A549 (cell line): Measurements from ENCODE around the gene LRIF1. TPM values are rescaled to one million over a fixed set of nuclear protein-coding genes. Genes with fewer than 3 reads are reported as not detected.

ENCODE experiments used
- ATAC-seq, 2 experiments: fragments of 200-7000 bp in 1 of 2; fragments of >200 bp in 1 of 2; cut with Nextera tagmentation in 1 of 2; cut with Tn5 transposase in 1 of 2; 3 replicates each; pipeline versions ENCODE4 v1.8.0 to v1.9.1; 2018 to 2020; ENCODE audit warnings: mild to moderate bottlenecking in 1 of 2, moderate library complexity in 1 of 2
- CTCF ChIA-PET: fragments of 300-600 bp; sonication (Branson Sonifier 250); formaldehyde crosslinking; extraction: SDS; loops from one replicate; lab custom pipeline; 2021; ENCODE audit warnings: antibody characterized with exemption, inconsistent platforms; lab: Yijun Ruan, JAX
- POLR2A ChIA-PET: fragments of 350-600 bp; formaldehyde crosslinking; extraction: SDS; loops from one replicate; lab custom pipeline; 2021; ENCODE audit warnings: antibody characterized with exemption, inconsistent platforms; lab: Yijun Ruan, JAX
- DNase-seq, 2 experiments: peaks; one replicate each; pipeline versions ENCODE4 v3.0.0 to v3.0.0-alpha.2; 2011 to 2016; ENCODE audit warnings: low read depth in 1 of 2, low spot score in 1 of 2
- FAIRE-seq: peaks from 2 replicates; lab custom pipeline; 2011; peaks lifted over from hg19 to GRCh38; lab: Jason Lieb, UNC
- H3K27ac ChIP-seq, 2 experiments: fragments of >200 bp; sonication (Bioruptor Twin); formaldehyde crosslinking; 3 replicates each; pipeline ENCODE4 v1.5.1; 2016 to 2017
- H3K4me1 ChIP-seq: fragments of >200 bp; sonication (Bioruptor Twin); formaldehyde crosslinking; 3 replicates; pipeline ENCODE4 v1.6.1; 2016
- H3K4me2 ChIP-seq: fragments of >200 bp; sonication (Bioruptor Twin); formaldehyde crosslinking; 3 replicates; pipeline ENCODE4 v1.6.1; 2016
- H3K4me3 ChIP-seq: fragments of >200 bp; sonication (Bioruptor Twin); formaldehyde crosslinking; 3 replicates; pipeline ENCODE4 v1.5.1; 2016
- H3K9me3 ChIP-seq: fragments of >200 bp; sonication (Bioruptor Twin); formaldehyde crosslinking; 3 replicates; pipeline ENCODE4 v1.6.1; 2016
- CBX2 ChIP-seq: fragments of 200-600 bp; sonication (generic); IDR thresholded peaks from 2 replicates; pipeline ENCODE4 v1.6.1; 2016; ENCODE audit warnings: low read depth, mild to moderate bottlenecking, borderline replicate concordance
- CBX8 ChIP-seq: fragments of 200-600 bp; sonication (generic); IDR thresholded peaks from 2 replicates; pipeline ENCODE4 v1.6.1; 2016
- CEBPB ChIP-seq, 2 experiments: fragments of >200 bp in 1 of 2; sonication (Bioruptor Twin) in 1 of 2; formaldehyde crosslinking in 1 of 2; IDR thresholded peaks; 2 replicates each; pipeline ENCODE4 v1.6.1; 2012 to 2016
- CHD2 ChIP-seq: fragments of 150-350 bp; IDR thresholded peaks from 2 replicates; pipeline ENCODE4 v1.6.1; 2014; ENCODE audit warnings: low read length; ENCODE audit not compliant: partially characterized antibody
- CHD4 ChIP-seq: fragments of 200-600 bp; sonication (generic); IDR thresholded peaks from 2 replicates; pipeline ENCODE4 v1.6.1; 2016; ENCODE audit warnings: antibody characterized with exemption, mild to moderate bottlenecking, borderline replicate concordance
- EHF ChIP-seq: fragments of 250-450 bp; sonication (Bioruptor Pico); IDR thresholded peaks from 2 replicates; pipeline ENCODE4 v1.5.0; 2020; ENCODE audit warnings: mild to moderate bottlenecking
- ELK1 ChIP-seq: fragments of 150-350 bp; IDR thresholded peaks from 2 replicates; pipeline ENCODE4 v1.6.1; 2014; ENCODE audit warnings: low read depth, mild to moderate bottlenecking, low read length
- FOSB ChIP-seq: fragments of 250-450 bp; sonication (Bioruptor Pico); IDR thresholded peaks from 2 replicates; pipeline ENCODE4 v1.5.0; 2020; ENCODE audit warnings: mild to moderate bottlenecking, moderate library complexity
- HDAC2 ChIP-seq: fragments of 200-600 bp; sonication (generic); IDR thresholded peaks from 2 replicates; pipeline ENCODE4 v1.6.1; 2016
- HMGXB4 ChIP-seq: fragments of 250-450 bp; sonication (Bioruptor Pico); IDR thresholded peaks from 2 replicates; pipeline ENCODE4 v1.5.0; 2021; ENCODE audit warnings: mild to moderate bottlenecking, moderate library complexity, borderline replicate concordance
- HOXA7 ChIP-seq: fragments of 250-450 bp; sonication (Bioruptor Pico); IDR thresholded peaks from 2 replicates; pipeline ENCODE4 v1.5.0; 2020; ENCODE audit warnings: mild to moderate bottlenecking, moderate library complexity
- HOXB5 ChIP-seq: fragments of 250-450 bp; sonication (Bioruptor Pico); IDR thresholded peaks from 2 replicates; pipeline ENCODE4 v1.5.0; 2020; ENCODE audit warnings: mild to moderate bottlenecking, moderate library complexity
- JUNB ChIP-seq: fragments of >200 bp; sonication (Bioruptor Twin); formaldehyde crosslinking; IDR thresholded peaks from 2 replicates; pipeline ENCODE4 v1.6.1; 2016
- KDM1A ChIP-seq: fragments of 200-600 bp; sonication (generic); IDR thresholded peaks from 2 replicates; pipeline ENCODE4 v1.6.1; 2016; ENCODE audit warnings: low read depth, mild to moderate bottlenecking
- MAX ChIP-seq: IDR thresholded peaks from 2 replicates; pipeline ENCODE4 v1.6.1; 2012
- MAZ ChIP-seq: fragments of 150-350 bp; IDR thresholded peaks from 2 replicates; pipeline ENCODE4 v1.6.1; 2014; ENCODE audit warnings: antibody characterized with exemption, low read depth, low read length, borderline replicate concordance
- NR3C1 ChIP-seq: fragments of >200 bp; sonication (Bioruptor Twin); formaldehyde crosslinking; IDR thresholded peaks from 3 replicates; pipeline ENCODE4 v1.6.1; 2017
- POLR2A ChIP-seq: IDR thresholded peaks from 2 replicates; pipeline ENCODE4 v1.6.1; 2012; ENCODE audit warnings: mild to moderate bottlenecking, low read length
- POLR2AphosphoS2 ChIP-seq: conservative IDR thresholded peaks from 2 replicates; pipeline ENCODE4 v1.6.1; 2012; ENCODE audit warnings: low read length, improper control_type of control experiment, inconsistent platforms
- RAD21 ChIP-seq, 2 experiments: fragments of >200 bp in 1 of 2; sonication (Bioruptor Twin) in 1 of 2; formaldehyde crosslinking in 1 of 2; IDR thresholded peaks in 1 of 2; conservative IDR thresholded peaks in 1 of 2; 2 replicates in 1 of 2; 3 replicates in 1 of 2; pipeline ENCODE4 v1.6.1; 2012 to 2018; ENCODE audit warnings: inconsistent platforms in 1 of 2
- RARB ChIP-seq: fragments of 250-450 bp; sonication (Bioruptor Pico); IDR thresholded peaks from 2 replicates; pipeline ENCODE4 v1.8.0; 2021; ENCODE audit warnings: mild to moderate bottlenecking, moderate library complexity
- RCOR1 ChIP-seq: fragments of 150-350 bp; IDR thresholded peaks from 2 replicates; pipeline ENCODE4 v1.6.1; 2014; ENCODE audit warnings: antibody characterized with exemption, low read length, low read depth
- SMC3 ChIP-seq: fragments of >200 bp; sonication (Bioruptor Twin); formaldehyde crosslinking; IDR thresholded peaks from 3 replicates; pipeline ENCODE4 v1.6.1; 2018; ENCODE audit warnings: inconsistent platforms
- TFCP2L1 ChIP-seq: fragments of 250-450 bp; sonication (Bioruptor Pico); IDR thresholded peaks from 2 replicates; pipeline ENCODE4 v1.5.0; 2021; ENCODE audit warnings: mild to moderate bottlenecking
- TP53 ChIP-seq: fragments of 250-450 bp; sonication (Bioruptor Pico); IDR thresholded peaks from 2 replicates; pipeline ENCODE4 v1.5.0; 2021; ENCODE audit warnings: mild to moderate bottlenecking, moderate library complexity
- ZFP36 ChIP-seq: fragments of 450-650 bp; IDR thresholded peaks from 2 replicates; pipeline ENCODE4 v1.6.1; 2014; ENCODE audit warnings: borderline replicate concordance; ENCODE audit not compliant: partially characterized antibody
- WGBS: methylation state at CpG from one replicate; pipeline ENCODE4 v1.1.6; 2017; ENCODE audit errors: missing lambda C conversion rate; 5-methylcytosine and 5-hydroxymethylcytosine counted together
- polyA plus RNA-seq, 4 experiments: library from polyadenylated mRNA; depleted of rRNA in 3 of 4; stranded (reverse); fragments of >200 nt; fragmentation: RNase III in 1 of 4; extraction: RNeasy Plus Mini Kit Qiagen cat#74134 plus additional on column Dnase treatment in 1 of 4; gene quantifications; 2 replicates in 3 of 4; 3 replicates in 1 of 4; pipeline ENCODE4 v1.2.3, GENCODE V29; 2011 to 2017
- TF ChIP-seq, protein P1 (sequence below): fragments of 450-650 bp; IDR thresholded peaks from 2 replicates; pipeline ENCODE4 v1.6.1; 2014; ENCODE audit warnings: antibody characterized with exemption

The LRIF1 gene
- polyA plus RNA-seq, 2 of the 4 experiments (the other 2 are of a cell fraction): 16.3 to 40.8 TPM

- no peak for TF ChIP-seq TFCP2L1 (CRISPR knock-in tag)
- TF ChIP-seq JUNB: no peak
- no peak for TF ChIP-seq EHF (CRISPR knock-in tag)
- TF ChIP-seq POLR2AphosphoS2: no peak
- TF ChIP-seq RARB (CRISPR knock-in tag): no peak
- no peak for TF ChIP-seq CEBPB (IDR thresholded peaks at IDR 0.05)
- no peak for TF ChIP-seq HOXB5 (CRISPR knock-in tag)
- TF ChIP-seq FOSB (CRISPR knock-in tag): no peak
- no peak for TF ChIP-seq HMGXB4 (CRISPR knock-in tag)
- TF ChIP-seq RCOR1: no peak
- no peak for TF ChIP-seq CBX8
- TF ChIP-seq HDAC2: no peak
- TF ChIP-seq, protein P1, sequence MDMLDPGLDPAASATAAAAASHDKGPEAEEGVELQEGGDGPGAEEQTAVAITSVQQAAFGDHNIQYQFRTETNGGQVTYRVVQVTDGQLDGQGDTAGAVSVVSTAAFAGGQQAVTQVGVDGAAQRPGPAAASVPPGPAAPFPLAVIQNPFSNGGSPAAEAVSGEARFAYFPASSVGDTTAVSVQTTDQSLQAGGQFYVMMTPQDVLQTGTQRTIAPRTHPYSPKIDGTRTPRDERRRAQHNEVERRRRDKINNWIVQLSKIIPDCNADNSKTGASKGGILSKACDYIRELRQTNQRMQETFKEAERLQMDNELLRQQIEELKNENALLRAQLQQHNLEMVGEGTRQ: no peak
- 0% methylated on average over 1 of the region's 1 CpG for WGBS
- CTCF ChIA-PET: no interaction called here
These were observed 11.5 kb upstream of the LRIF1 start for GRCh38 chr1:110975265-110975664.

DNA sequence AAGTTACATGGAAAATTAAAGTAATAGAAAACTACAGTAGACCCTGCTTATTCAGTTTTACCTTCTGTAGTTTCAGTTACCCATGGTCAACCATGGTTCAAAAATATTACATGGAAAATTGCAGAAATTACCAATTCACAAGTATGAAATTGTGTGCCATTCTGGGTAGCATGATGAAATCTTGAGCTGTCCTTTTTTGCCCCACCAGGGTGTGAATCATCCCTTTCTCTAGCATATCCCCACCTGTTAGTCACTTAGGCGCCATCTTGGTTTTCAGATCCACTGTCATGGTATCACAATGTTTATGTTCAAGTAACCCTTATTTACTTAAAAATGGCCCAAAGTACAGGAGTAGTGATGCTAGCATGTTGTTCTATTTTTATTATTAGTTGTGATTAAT is 3.5 kb upstream of the LRIF1 start:
- no peak for TF ChIP-seq RARB (CRISPR knock-in tag)
- TF ChIP-seq CHD4: no peak
- TF ChIP-seq TP53 (CRISPR knock-in tag): no peak
- no peak for TF ChIP-seq FOSB (CRISPR knock-in tag)
- TF ChIP-seq HDAC2: no peak
- H3K27ac ChIP-seq: no peak overlapping the region
- ATAC-seq (no peak), DNase-seq (no peak), FAIRE-seq (no peak)
- peaks cover 17% of the 10 kb centered on the region for H3K9me3 ChIP-seq
- no peaks in the 10 kb centered on the region for H3K4me1 ChIP-seq
- POLR2A ChIA-PET: no interaction called here
- H3K4me2 ChIP-seq: no peak overlapping the region
- WGBS: 33% methylated on average over 1 of the region's 1 CpG
- no peak overlapping the region for H3K4me3 ChIP-seq
- CTCF ChIA-PET: no interaction called here

More at GRCh38 chr1:110975265-110975664, 11.5 kb upstream of the LRIF1 start:
- Histone ChIP-seq H3K9me3 (no peaks in the 10 kb centered on the region), H3K27ac (no peak overlapping the region), H3K4me1 (no peaks in the 10 kb centered on the region), H3K4me2 (no peak overlapping the region), H3K4me3 (no peak overlapping the region)
- FAIRE-seq (no peak), DNase-seq (no peak), ATAC-seq (no peak)
- POLR2A ChIA-PET: no interaction called here

- POLR2A ChIA-PET: interaction anchor here (0.6 to 1.4 kb wide), 7 partner anchors 11 to 626 kb away, joined by 3 to 11 read pairs (median 4); partner anchors contain the start of genes CEPT1, DRAM2 and RBM15
- FAIRE-seq (no peak), DNase-seq (no peak)
- CTCF ChIA-PET: interaction anchor here (1.2 kb wide), 1 partner anchor 29 kb away, joined by 3 read pairs; no protein-coding TSS in a partner anchor
- peak overlapping the region; percentile 58 for H3K4me2 ChIP-seq
- no peak for TF ChIP-seq KDM1A
- no peak for TF ChIP-seq HOXA7 (CRISPR knock-in tag)
- no peak for TF ChIP-seq SMC3
- TF ChIP-seq MAX: no peak
- no peak for TF ChIP-seq CBX2
- TF ChIP-seq RAD21 (conservative IDR thresholded peaks at IDR 0.05 in 1 of 2, IDR thresholded peaks at IDR 0.05 in 1 of 2): no peak
- TF ChIP-seq NR3C1: no peak
- no peak for TF ChIP-seq POLR2A
- TF ChIP-seq ELK1: no peak
- TF ChIP-seq MAZ: no peak
- TF ChIP-seq CBX8: no peak
- no peak for TF ChIP-seq ZFP36
- TF ChIP-seq CHD2: no peak
- TF ChIP-seq, all 56 proteins: peak for 0
- H3K4me1 ChIP-seq: no peaks in the 10 kb centered on the region
- peak overlapping the region; percentile 54 for H3K4me3 ChIP-seq
- H3K9me3 ChIP-seq: peaks cover 21% of the 10 kb centered on the region
- 19% methylated on average over 6 of the region's 6 CpGs for WGBS
- ATAC-seq: no peak
- peak overlapping the region; percentile 65 to 89 for H3K27ac ChIP-seq
These were observed 757 bp upstream of the LRIF1 start for GRCh38 chr1:110964455-110964903.
